ENCODE data around the gene SPATA2. TPM values are rescaled to one million over a fixed set of nuclear protein-coding genes. Genes with fewer than 3 reads are reported as not detected.

Gene SPATA2
- total and polyA plus RNA-seq, 12 donors = 2.8 to 9.3 (median 6.1) TPM

- TF ChIP-seq, protein P1, sequence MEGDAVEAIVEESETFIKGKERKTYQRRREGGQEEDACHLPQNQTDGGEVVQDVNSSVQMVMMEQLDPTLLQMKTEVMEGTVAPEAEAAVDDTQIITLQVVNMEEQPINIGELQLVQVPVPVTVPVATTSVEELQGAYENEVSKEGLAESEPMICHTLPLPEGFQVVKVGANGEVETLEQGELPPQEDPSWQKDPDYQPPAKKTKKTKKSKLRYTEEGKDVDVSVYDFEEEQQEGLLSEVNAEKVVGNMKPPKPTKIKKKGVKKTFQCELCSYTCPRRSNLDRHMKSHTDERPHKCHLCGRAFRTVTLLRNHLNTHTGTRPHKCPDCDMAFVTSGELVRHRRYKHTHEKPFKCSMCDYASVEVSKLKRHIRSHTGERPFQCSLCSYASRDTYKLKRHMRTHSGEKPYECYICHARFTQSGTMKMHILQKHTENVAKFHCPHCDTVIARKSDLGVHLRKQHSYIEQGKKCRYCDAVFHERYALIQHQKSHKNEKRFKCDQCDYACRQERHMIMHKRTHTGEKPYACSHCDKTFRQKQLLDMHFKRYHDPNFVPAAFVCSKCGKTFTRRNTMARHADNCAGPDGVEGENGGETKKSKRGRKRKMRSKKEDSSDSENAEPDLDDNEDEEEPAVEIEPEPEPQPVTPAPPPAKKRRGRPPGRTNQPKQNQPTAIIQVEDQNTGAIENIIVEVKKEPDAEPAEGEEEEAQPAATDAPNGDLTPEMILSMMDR (IDR thresholded peaks at IDR 0.05) = no peak
- TF ChIP-seq POLR2A (IDR thresholded peaks at IDR 0.05) = no peak
Measured at GRCh38 chr20:49885558-49886332, 29.6 kb downstream of the SPATA2 start.

GRCh38 chr20:49883246-49883802, 32.0 kb downstream of the SPATA2 start:
- WGBS, 4 donors = 89 to 95% (median 93%) methylated on average over 4 to 10 of the region's 10 CpGs

More at GRCh38 chr20:49885558-49886332, 29.6 kb downstream of the SPATA2 start:
- WGBS, 4 donors = 90 to 95% (median 94%) methylated on average over 13 to 16 of the region's 16 CpGs
- Histone ChIP-seq H3K9me3 (replicated peaks in 1 of 3) (no peaks in the 10 kb centered on the region), H3K4me1 (replicated peaks in 1 of 2) (peaks cover 0 to 26% of the 10 kb centered on the region in 2 donors), H3K27ac (no peak overlapping the region), H3K36me3 (replicated peaks in 1 of 2) (peaks cover 0 to 46% of the 10 kb centered on the region in 2 donors), H3K4me3 (no peak overlapping the region), H3K27me3 (no peaks in the 10 kb centered on the region)
- DNase-seq = peak in 2 of 7 donors; percentile 16 to 41
- intact Hi-C loops (cut with DNase I) = no loop called here

DNA sequence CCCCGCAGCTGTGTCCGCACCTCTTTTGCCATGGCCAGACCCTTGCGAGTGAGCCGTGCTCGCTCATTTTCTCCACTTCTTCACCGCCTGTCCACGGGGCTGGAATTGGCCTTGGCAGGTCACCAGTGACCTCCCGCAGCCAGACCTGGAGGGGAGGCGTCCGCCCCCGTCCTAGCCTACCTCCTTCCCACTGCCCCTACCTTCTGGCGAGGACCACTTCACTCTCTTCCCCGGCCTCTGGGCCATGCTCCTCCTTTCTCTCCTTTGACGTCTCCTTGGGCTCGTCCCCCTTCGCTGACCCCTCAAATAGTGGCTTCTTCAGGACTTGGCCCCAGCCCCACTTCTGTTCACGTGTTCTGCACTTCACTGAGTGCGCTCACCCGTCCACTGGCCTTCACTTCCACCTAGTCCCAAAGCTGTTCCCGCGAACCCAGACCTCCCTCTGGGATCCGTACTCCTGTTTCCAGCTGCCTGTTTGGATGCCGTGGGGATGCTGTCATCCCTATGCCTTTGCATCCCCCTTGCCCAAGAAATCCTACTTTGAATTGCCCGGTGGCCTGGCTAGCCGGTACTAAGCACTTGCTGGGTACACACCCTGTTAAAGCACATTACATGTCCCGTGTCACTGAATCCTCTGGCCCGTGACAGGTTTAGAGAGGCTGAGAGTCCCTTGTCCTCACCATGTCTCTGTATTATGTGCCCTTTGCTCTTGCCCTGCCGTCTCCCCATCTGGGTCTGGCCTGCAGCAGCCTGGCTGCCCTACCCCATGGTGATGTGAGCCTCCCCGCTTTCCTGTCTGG, 33.0 kb downstream of the SPATA2 start:
- no peak overlapping the region for H3K4me3 ChIP-seq
- H3K36me3 ChIP-seq (replicated peaks in 1 of 2) = peaks cover 0 to 44% of the 10 kb centered on the region in 2 donors
- no peaks in the 10 kb centered on the region for H3K27me3 ChIP-seq
- intact Hi-C loops (cut with DNase I) = no loop called here
- H3K4me1 ChIP-seq (replicated peaks in 1 of 2) = no peaks in the 10 kb centered on the region
- H3K27ac ChIP-seq = no peak overlapping the region
- DNase-seq = peak in 2 of 7 donors; percentile 18 to 42
- 90 to 95% (median 92%) methylated on average over 28 to 29 of the region's 29 CpGs for WGBS, 4 donors
- TF ChIP-seq, protein P1 (IDR thresholded peaks at IDR 0.05) = no peak
- no peak for TF ChIP-seq POLR2A (IDR thresholded peaks at IDR 0.05)
- no peaks in the 10 kb centered on the region for H3K9me3 ChIP-seq (replicated peaks in 1 of 3)

More at GRCh38 chr20:49883246-49883802, 32.0 kb downstream of the SPATA2 start:
- Histone ChIP-seq H3K9me3 (replicated peaks in 1 of 3) (no peaks in the 10 kb centered on the region), H3K4me1 (replicated peaks in 1 of 2) (peaks cover 0 to 4% of the 10 kb centered on the region in 2 donors), H3K27ac (no peak overlapping the region), H3K27me3 (no peaks in the 10 kb centered on the region), H3K36me3 (replicated peaks in 1 of 2) (peaks cover 0 to 44% of the 10 kb centered on the region in 2 donors), H3K4me3 (no peak overlapping the region)
- no peak for TF ChIP-seq POLR2A (IDR thresholded peaks at IDR 0.05)
- TF ChIP-seq, protein P1 (IDR thresholded peaks at IDR 0.05) = no peak
- DNase-seq = peak in 2 of 7 donors; percentile 19 to 37
- intact Hi-C loops (cut with DNase I) = no loop called here

Data from adrenal gland (tissue), 12 donors.